Fibroblast of skin of left quadriceps (primary cell): Measurements from ENCODE around the gene GFOD2.

ENCODE experiments used
- DNase-seq, 2 experiments: peaks; one replicate each; pipeline ENCODE4 v3.0.0-alpha.2; 2013; ENCODE audit warnings: low read depth in 2 of 2

Gene GFOD2

DNA sequence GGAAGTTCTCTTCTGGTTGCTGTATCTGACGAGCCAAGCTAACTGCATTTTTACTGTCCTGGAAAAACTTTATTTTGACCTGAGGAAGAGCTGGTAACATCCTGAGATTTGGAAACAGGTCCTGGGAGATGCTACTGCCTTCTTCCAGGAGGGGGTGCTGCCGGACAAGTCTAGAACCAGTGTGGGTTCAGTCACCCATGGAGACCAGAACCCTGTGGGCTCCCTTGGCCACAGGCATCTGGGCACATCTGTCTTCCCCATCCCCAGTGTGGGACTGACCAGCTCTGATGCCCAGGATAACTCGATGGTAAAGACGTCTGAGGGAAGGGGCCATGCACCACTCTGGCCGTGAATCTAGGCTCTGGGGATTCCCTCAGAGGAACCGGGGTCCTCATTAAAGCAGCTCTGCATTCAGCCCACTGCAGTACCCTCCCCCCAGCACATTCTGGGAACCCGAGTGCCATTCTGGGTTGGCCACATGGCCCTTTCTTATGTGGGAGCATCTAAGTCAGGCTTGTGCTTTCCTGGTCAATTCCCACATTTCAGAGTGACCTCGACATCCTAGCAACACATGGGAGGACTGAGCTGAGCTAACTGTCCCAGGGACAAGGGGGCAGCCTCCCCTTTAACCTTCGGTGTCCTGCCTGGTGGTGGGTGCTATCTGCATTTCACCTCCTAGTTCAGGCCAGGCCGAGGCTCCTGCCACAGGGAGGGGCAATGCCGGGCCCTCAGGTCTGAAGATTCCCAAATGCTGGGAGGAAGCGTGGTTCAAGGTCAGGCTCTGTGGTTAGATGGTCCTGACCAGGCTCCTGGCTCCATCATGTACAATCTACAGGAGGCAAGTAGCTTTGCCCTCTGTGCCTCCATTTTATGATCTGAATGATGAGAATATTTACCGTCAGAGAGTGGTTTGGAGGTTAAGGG lies 46.1 kb downstream of the GFOD2 start:
- peak; percentile 25 to 29 for DNase-seq

DNA sequence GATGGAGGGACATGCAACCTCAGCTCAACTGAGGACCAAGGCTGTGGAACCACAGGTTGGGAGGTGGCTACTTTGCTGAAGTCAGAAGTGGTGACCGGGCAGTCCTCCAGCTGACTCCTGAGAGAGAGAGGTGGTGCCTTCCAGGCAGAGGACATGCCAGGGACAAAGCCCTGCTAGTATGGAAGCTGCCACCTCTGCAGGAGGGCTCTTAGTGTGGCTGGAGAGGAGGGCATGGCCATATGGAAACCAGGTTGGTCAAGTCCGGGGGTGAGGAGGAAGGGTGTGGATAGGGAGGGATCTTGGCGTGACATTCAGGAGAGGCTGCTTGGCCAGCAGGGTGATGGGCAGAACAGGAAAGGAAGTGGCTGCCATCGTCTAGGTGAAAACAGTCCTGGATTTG lies 46.8 kb downstream of the GFOD2 start:
- no peak for DNase-seq

DNA sequence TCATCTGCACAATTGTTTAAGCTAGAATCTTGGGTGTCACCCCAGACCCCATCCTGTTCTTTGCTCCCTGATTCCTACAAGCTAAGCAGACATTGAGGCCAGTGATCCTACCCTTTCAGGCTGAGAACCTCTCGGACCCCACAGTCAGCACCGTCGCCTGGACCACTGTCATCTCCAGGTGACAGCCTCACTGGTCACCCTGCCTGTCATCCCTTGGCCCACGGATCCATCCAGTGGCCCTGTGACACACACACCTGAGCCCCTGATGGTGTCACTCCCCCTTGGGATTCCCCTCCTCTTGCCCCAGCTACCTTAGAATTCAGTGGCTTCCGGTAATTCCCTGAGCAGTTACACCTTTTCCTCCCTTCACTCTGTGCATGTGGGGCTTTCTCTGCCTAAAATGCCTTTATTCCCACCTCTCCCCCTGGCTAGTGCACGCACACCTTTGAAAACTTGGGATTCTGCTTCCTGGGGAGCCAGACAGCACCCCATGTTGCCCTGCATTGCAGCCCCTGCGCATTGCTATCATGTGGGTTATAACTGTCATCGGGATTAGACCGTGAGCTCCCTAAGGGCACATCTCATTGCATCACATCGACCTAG lies 49.5 kb downstream of the GFOD2 start:
- no peak for DNase-seq

DNA sequence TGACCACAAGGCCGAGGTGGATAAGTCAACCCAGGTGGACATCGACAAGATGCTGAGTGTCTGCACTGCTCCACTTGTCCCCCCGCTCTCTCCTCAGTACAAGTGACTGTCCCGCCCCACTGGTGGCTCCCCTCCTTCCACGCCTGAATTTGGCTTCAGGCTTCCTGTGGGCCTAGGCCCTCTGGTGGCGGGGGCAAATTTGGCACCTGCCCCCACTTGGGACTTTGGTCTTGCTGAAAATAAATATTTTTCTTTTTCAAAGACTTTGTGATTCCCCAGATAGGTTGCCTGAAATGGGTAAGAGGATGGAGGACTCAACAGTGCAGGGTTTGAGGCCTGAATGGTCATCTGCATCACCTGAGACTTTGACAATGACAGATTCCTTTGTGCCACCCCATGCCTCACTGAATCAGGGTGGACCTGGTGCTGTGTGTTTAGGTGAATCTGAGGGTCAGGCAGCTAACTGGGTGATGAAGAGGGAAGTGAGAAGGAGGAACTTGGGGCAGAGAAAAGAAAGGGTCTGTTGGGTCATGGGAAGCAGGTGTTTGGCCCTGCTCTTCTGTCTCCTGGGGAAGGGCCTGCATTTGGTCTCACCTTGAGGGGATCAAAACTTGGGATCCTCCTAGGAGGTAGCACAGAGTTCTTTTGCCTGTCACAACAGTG lies 50.5 kb downstream of the GFOD2 start:
- no peak for DNase-seq

DNA sequence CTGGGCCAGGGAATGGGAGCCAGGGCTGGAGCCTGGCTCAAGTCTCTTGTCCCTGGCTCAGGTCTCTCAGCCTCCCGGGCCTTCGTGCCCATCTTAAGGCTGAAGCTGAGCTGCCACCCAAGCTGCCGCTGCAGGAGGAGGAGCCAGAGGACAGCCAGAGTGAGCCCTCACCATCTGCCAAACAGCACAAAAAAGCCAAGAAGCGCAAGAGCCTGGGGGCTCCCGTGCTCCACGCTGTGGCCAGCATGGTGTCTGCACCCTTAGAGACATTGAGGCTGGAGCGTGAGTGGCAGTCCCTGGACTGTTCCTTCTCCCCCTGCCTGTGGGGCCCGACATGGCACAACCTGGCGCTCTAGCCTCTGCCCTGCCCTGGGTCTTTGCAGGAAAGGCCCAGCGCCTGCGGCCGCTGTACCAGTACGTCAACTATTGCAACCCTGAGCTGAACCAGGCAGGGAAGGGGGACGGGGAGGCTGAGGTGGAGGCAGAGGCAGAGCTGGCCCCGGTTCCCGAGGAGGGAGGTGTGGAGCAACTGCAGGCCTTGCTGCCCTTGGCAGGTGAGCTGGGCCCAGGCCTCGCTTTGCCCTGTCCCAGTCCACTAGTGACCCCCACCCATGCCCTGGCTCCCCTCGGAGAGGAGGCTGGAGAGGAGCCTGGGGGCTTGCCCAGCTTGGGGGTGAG lies 51.2 kb downstream of the GFOD2 start:
- peak; percentile 82 to 84 for DNase-seq

DNA sequence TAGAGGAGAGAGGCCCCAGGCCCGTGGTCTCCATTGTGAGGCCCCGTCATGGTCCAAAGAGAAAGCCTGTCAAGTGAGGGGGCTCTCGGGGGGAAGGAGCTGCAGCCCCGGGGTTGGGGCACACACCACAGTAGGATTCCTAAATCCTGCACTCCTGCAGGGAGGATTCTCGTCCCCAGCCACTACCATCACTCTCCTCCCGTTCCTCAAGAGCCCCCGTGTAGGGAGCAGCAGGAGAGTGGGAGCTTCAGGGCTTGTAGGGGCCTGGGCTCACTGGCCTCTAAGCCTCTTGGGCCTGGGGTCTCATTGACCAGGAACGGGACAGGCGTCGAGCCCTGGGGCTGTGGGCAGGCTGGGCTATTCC lies 51.7 kb downstream of the GFOD2 start:
- DNase-seq: no peak

DNA sequence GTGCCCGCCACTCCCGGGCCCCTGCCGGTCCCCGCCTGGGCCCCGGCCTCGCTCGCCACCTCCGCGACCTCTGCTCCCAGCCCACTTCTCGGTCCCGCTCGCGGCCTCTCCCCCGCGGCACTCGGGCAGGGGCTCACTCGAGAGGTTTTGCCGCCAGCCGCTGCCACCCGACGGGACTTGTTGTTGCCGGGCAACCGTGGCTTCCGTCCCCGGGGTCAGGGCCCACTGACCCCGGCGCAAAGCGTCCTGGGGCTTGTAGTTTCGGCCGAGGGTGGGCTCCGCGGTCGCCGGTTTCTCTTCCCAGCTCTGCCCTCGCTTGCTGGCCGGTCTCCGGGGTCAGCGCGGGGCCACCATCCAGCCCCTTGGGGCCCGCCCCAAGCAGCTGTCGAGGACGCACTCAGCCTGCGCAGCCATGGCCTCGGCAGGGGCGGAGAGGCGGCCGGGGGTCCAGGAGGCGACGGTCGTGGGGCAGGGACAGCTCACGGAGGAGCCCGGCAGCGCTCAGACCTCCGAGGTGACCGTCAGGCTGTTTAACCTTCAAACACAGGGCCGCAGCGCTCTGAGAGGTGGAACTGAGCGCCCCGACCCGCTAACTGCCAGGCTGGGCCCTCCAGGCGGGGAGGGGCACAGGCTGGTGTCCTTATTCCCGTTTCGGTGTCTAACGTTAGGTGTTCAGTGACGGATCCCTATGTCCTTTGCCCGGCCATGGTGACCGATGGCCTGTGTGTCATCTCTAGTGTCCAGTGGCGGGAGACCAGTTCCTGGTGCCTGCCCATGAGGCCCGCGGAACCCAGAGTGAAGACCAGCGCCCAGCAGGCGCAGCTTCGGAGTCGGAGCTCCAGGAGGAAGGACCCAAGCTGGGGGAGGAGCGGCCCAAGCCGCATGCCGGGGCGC lies 52.3 kb downstream of the GFOD2 start, which contains the start of the genes C16orf86 and ENKD1:
Gene C16orf86, plus strand, starts transcription at position 256 of the 894 bp plus-strand sequence. Its CDS starts 157 bp downstream, at position 413.
Gene ENKD1, minus strand, starts transcription at position 192 of the 894 bp plus-strand sequence. CDS start 308 bp downstream, outside the sequence.
- peak; percentile 26 to 32 for DNase-seq

DNA sequence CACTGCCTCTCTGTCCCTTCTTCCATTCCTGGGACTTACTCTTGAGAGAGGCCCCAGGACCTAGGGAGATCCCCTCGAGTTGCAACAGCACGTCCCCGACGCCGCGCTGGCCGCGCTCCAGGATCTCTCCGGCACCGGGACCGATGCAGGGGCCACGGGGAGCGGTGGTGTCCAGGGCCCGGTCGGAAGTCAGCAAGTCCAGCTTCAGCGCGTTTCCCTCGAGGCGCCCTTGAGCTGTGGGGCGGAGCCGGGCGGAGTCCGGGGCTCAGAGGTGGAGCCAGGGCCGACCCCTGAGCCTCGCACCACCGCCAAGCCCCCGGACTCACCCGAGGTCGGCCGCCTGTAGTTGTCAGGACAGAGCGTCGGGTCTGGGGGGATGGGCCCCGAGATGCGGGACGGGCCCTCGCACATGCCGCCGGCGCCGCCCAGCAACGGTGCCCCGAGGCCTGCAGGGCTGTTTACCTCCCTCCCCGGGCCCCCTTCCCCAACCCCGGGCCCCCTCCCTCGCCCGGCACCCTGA lies 53.0 kb downstream of the GFOD2 start:
- DNase-seq: no peak

DNA sequence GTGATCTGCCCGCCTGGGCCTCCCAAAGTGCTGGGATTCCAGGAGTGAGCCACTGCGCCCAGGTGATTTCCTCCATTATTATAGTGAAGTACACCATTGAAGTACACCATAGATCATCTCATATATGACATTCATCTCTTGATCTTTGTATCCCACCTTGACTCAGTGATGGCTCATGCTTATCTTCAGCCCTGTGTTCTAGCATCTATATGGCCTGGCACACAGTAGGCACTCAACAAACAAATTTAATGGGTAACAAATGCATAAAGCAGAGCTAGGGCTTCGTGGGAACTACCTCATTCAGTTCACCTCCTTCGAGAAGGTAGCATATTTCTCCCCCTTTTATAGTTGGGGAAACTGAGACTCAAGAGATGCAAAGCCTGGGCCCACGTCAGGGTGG lies 53.5 kb downstream of the GFOD2 start:
- DNase-seq: no peak

DNA sequence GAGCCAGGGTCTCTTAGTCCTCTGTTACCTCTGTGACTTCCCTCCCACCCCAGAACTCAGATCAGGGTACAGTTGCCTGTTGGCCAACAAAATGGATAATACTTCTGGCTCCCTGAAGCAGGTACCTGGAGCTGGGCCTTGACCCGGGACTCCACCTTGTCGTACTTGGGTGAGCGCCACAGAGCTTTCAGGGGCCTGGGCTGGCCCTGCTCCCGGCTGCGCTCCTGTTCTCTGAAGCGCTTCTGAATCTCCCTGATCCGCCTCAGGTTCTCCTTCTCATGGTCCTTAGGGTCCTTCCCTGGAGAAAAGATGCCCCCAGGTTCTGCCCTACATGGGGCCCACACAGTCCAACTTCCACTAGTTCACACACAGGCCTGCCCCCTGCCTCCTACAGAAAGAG lies 54.2 kb downstream of the GFOD2 start:
- no peak for DNase-seq

DNA sequence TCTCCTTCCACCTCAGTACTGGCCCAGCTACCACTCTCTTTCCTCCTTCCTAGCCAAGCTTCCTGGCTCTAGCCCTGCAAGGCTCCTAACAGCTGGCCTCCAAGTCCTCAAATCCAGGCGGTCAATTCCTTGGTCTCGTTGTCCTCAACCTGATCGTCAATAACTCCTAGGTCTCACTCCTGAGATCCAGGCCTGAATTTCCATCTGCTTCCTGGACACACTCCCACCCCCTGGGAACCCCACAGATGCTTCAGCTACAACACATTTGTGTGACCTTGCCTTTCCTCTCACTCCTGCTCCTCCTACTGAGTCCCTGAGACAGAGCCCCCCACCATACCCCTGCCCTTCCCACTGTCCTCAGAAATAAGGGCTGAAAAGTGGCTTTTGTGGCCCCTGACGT lies 54.9 kb downstream of the GFOD2 start:
- no peak for DNase-seq

DNA sequence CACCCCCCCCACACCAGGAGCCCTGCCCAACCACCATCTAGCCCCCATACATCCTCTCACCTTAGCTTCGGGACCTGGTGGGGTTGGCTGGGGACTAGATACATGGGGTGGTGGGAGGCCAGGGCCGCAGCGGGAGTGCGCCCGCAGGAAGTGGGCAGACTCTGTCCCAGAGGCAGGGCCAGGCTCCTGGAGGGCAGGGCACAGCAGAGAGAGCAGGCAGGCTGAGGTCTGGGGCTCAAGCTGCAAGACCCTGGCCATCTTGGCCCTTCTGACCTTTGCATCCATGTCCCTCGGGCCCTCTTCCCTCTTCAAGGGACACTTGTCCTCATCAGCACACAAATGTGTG lies 55.3 kb downstream of the GFOD2 start:
- DNase-seq: no peak

DNA sequence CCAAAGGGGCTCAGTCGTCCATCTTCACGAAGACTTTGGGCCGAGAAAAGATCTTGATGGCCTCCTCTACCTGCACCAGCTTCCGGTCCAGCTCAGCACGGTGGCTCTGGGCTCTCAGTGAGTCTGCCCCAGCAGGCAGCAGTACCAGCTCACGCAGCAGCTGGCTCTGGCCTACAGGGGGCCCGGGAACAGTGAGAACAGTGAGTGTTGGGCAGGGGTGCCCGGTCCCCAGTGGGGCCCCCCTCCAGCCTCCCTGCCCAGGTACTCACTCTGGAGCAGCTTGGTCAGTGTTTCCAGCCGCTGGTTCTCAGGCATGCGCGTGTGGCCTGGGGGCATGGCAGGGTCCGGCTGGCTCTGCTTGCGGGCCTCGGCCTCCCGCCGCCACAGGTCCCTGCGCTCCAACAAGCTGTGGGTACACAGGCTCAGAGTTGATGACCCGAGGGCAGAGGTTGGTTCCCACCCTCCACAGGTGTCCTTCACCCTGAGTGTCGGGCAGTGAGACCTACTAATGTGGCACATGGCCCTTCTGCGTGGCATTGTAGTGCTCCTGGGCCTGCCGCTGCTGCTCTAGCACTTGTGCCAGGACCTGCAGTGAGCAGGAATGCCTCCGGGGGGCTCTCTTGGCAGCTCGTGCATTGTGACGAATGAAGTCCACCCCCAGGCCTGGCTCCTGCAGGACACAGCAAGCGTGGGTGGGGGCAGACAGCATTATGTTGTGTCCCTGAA lies 55.8 kb downstream of the GFOD2 start:
- no peak for DNase-seq

DNA sequence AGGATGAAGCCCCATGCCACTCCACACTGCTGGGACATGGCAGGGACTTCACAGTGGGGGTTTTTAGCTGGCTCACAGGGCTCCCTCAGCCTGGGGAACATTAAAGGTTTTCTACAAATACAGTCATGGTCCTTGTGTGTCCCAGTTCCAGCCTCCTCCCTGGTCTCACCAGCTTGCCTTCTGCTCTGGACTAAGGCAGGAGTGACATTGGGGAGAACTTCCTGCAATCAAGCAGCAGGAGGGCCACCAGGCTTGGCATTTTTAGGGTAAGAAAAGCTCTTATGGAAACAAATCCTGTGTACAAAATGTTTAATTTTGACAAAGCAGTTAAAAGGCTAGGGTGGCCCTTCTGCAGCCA lies 56.5 kb downstream of the GFOD2 start:
- no peak for DNase-seq

DNA sequence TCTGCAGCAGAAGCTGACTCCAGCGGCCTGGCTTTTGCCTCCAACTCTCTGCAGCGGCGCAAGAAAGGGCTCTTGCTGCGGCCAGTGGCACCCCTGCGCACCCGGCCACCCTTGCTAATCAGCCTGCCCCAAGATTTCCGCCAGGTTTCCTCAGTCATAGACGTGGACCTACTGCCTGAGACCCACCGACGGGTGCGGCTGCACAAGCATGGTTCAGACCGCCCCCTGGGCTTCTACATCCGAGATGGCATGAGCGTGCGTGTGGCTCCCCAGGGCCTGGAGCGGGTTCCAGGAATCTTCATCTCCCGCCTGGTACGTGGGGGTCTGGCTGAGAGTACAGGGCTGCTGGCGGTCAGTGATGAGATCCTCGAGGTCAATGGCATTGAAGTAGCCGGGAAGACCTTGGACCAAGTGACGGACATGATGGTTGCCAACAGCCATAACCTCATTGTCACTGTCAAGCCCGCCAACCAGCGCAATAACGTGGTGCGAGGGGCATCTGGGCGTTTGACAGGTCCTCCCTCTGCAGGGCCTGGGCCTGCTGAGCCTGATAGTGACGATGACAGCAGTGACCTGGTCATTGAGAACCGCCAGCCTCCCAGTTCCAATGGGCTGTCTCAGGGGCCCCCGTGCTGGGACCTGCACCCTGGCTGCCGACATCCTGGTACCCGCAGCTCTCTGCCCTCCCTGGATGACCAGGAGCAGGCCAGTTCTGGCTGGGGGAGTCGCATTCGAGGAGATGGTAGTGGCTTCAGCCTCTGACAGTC lies 57.0 kb downstream of the GFOD2 start:
- no peak for DNase-seq

DNA sequence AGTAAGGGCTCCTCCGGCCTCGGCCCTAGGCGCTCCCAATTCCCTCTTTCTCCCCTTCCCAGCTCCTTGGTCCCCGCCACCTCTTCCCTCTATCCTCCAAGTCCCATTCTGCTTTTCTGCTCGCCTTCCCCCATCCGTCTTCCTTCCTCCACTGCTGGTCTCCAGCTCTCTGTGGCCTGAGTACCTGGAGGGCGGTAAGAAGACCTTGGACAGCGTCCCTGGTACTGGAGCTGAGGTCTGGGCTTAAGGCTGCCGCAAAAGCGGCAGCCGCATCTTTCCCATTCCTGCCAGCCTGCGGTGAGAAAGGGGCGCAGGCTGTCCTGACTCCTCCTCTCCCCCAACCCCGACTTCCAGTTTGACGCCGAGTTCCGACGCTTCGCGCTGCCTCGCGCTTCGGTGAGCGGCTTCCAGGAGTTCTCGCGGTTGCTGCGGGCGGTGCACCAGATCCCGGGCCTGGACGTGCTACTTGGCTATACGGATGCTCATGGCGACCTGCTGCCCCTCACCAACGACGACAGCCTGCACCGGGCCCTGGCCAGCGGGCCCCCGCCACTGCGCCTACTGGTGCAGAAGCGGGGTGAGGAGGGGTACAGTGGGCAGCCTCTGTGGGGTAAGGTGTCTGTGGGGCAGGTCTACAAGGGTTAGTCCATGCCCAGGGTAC lies 57.9 kb downstream of the GFOD2 start:
- no peak for DNase-seq

DNA sequence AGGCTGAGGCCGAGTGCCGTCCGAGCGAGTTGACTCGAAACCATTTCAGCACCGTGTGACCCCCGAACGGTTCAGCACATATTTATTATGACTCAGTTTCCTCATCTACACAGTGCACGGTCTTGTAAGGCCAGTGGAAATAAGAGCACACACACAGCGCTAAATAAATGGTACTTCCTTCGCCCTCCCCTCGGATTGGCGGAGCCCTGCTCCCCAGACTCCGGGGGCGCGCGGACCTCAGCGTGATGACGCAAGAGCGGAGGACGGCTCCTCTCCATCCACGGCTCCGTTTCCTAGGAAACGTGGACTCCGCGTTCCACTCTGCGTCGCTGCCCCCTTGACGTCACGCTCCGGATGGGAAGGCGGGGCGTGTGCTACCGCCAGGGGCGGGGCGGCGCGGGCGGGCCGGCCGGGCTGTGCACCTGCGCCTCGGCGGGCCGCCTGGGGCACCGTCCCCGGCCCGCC lies 58.5 kb downstream of the GFOD2 start, which contains the start of gene PARD6A:
Gene PARD6A, plus strand, starts transcription at position 397 of the 465 bp plus-strand sequence. CDS start 79 bp downstream, outside the sequence.
- DNase-seq: peak; percentile 91 to 93
